Right renal cortex interstitium (tissue), 3 donors: ENCODE data around the gene ZNF117. TPM values are rescaled to one million over a fixed set of nuclear protein-coding genes. Genes with fewer than 3 reads are reported as not detected.
"Not testable (repeated sequence)": the region's sequence is repeated elsewhere in the genome, so short reads cannot be mapped to it uniquely, and the experiment has no call there.

Experiments
- DNase-seq, 3 donors: peaks; one replicate each; pipeline ENCODE4 v3.0.0-alpha.2; 2013; ENCODE audit warnings: low read depth in 3 of 3, low spot score in 2 of 3
- polyA plus RNA-seq, 3 donors: library from polyadenylated mRNA; unstranded; fragments of 120-200 nt; gene quantifications; one replicate each; pipeline ENCODE4 v1.2.1, GENCODE V29; 2013; ENCODE audit not compliant: insufficient read length in 3 of 3

ZNF117 gene
- polyA plus RNA-seq, 3 donors, result 23.5 to 26.7 (median 24.4) TPM

DNA sequence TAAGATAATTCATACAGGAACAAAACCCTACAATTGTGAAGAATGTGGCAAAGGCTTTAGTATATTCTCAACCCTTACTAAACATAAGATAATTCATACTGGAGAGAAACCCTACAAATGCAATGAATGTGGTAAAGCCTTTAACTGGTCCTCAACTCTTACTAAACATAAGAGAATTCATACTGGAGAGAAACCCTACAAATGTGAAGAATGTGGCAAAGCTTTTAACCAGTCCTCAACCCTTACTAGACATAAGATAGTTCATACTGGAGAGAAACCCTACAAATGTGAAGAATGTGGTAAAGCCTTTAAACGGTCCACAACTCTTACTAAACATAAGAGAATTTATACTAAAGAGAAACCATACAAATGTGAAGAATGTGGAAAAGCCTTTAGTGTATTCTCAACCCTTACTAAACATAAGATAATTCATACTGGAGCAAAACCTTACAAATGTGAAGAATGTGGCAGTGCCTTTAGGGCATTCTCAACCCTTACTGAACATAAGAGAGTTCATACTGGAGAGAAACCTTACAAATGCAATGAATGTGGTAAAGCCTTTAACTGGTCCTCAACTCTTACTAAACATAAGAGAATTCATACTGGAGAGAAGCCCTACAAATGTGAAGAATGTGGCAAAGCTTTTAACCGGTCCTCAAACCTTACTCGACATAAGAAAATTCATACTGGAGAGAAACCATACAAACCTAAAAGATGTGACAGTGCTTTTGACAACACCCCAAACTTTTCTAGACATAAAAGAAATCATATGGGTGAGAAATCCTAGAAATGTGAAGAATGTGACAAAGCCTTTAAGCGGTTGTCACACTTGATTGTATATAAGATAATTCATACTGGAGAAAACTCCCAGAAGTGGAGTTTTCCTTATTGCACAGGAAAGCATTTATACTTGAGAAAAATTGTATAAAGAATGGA is 62.3 kb downstream of the ZNF117 start:
- not testable (repeated sequence) for DNase-seq

Other genes with a start within 250 kb of the ZNF117 start
- 10 to 100 TPM; 15.8 to 23.2 (median 18.2) TPM for gene ZNF138, start 196.6 kb downstream of the ZNF117 start, polyA plus RNA-seq
- gene ZNF273, start 87.8 kb downstream of the ZNF117 start, polyA plus RNA-seq, result 10 to 100 TPM in 2 of 3 donors, 1 to 10 TPM in 1; 9.4 to 10.6 (median 10.5) TPM
- 10 to 100 TPM; 22.6 to 25.4 (median 23.4) TPM for gene ERV3-1, start 15.7 kb upstream of the ZNF117 start, polyA plus RNA-seq